ENCODE data around the gene SNX1. TPM values are rescaled to one million over a fixed set of nuclear protein-coding genes. Genes with fewer than 3 reads are reported as not detected.

Gene SNX1
- total RNA-seq, 1 donor from 2014 or later = 138 TPM

- no peak for ATAC-seq (ENCODE audit: low read depth)
- CTCF ChIA-PET = interaction anchor here (4.0 kb wide), 1 partner anchor 9 kb away, joined by 37 read pairs; the partner anchor contains the start of gene SNX22
- no peaks in the 10 kb centered on the region for H3K27me3 Mint-ChIP-seq
- peaks cover 61% of the 10 kb centered on the region for H3K4me1 Mint-ChIP-seq
- DNase-seq = no peak
- H3K27ac Mint-ChIP-seq = peak overlapping the region; percentile 90
- H3K4me3 Mint-ChIP-seq = peak overlapping the region; percentile 88
- intact Hi-C loops (cut with micrococcal nuclease) = loop anchor here (5.0 kb wide), 1 partner anchor 540 kb away; no protein-coding TSS in a partner anchor
- H3K9me3 Mint-ChIP-seq = no peaks in the 10 kb centered on the region
- POLR2A ChIA-PET = interaction anchor here (0.5 to 5.2 kb wide), 15 partner anchors 10 to 1644 kb away, joined by 3 to 124 read pairs (median 7); partner anchors contain the start of genes CLPX, CSNK1G1, HERC1 and LACTB
- TF ChIP-seq CTCF (IDR thresholded peaks at IDR 0.05) = no peak
- H3K36me3 Mint-ChIP-seq (ENCODE audit: low read depth) = peaks cover 44% of the 10 kb centered on the region
Observed at GRCh38 chr15:64161688-64162477, 66.1 kb downstream of the SNX1 start.

- ATAC-seq (ENCODE audit: low read depth) (peak; percentile 11), DNase-seq (no peak)
- Mint-ChIP-seq H3K4me1 (peaks cover 61% of the 10 kb centered on the region), H3K27me3 (no peaks in the 10 kb centered on the region), H3K27ac (peak overlapping the region; percentile 90), H3K4me3 (peak overlapping the region; percentile 88), H3K9me3 (no peaks in the 10 kb centered on the region), H3K36me3 (ENCODE audit: low read depth) (peaks cover 38% of the 10 kb centered on the region)
- intact Hi-C loops (cut with micrococcal nuclease) = loop anchor here (5.0 kb wide), 1 partner anchor 540 kb away; no protein-coding TSS in a partner anchor
- POLR2A ChIA-PET = interaction anchor here (0.5 to 5.2 kb wide), 20 partner anchors 11 to 1643 kb away, joined by 3 to 124 read pairs (median 6); partner anchors contain the start of genes CIAO2A, CLPX, CSNK1G1 and HERC1
- CTCF ChIA-PET = interaction anchor here (1.6 to 4.0 kb wide), 3 partner anchors 9 to 17 kb away, joined by 6 to 37 read pairs (median 8); partner anchors contain the start of gene SNX22
- no peak for TF ChIP-seq CTCF (IDR thresholded peaks at IDR 0.05)
Observed at GRCh38 chr15:64162478-64162868, 66.7 kb downstream of the SNX1 start.

GRCh38 chr15:64162869-64163658 is 67.3 kb downstream of the SNX1 start, which contains the start of gene PPIB:
Gene PPIB, minus strand, starts transcription at chr15:64163022. Its CDS starts 36 bp downstream, at chr15:64162986.
- TF ChIP-seq CTCF (IDR thresholded peaks at IDR 0.05) = no peak
- peak within 1 kb of the TSS; percentile 88 for H3K4me3 Mint-ChIP-seq
- intact Hi-C loops (cut with micrococcal nuclease) = loop anchor here (1.0 to 5.0 kb wide), 6 partner anchors 10 to 539 kb away; partner anchors contain the start of genes CSNK1G1 and TRIP4
- POLR2A ChIA-PET = interaction anchor here (0.5 to 5.2 kb wide), 27 partner anchors 12 to 1142 kb away, joined by 3 to 124 read pairs (median 5); partner anchors contain the start of genes CIAO2A, CLPX, CSNK1G1 and HERC1
- H3K9me3 Mint-ChIP-seq = no peaks in the 10 kb centered on the region
- H3K27ac Mint-ChIP-seq = peak within 1 kb of the TSS; percentile 99
- H3K36me3 Mint-ChIP-seq (ENCODE audit: low read depth) = peaks cover 32% of the 10 kb centered on the region
- H3K27me3 Mint-ChIP-seq = no peaks in the 10 kb centered on the region
- CTCF ChIA-PET = interaction anchor here (1.1 to 4.0 kb wide), 4 partner anchors 10 to 296 kb away, joined by 3 to 37 read pairs (median 7); partner anchors contain the start of gene SNX22
- H3K4me1 Mint-ChIP-seq = peaks cover 55% of the 10 kb centered on the region
- peak; percentile 92 for ATAC-seq (ENCODE audit: low read depth)
- peak; percentile 91 for DNase-seq

- no peak for DNase-seq
- ChIA-PET POLR2A (interaction anchor here (0.5 to 5.2 kb wide), 18 partner anchors 12 to 1141 kb away, joined by 3 to 124 read pairs (median 6); partner anchors contain the start of genes CIAO2A, RNU5B-1, SNX1 and SNX22), CTCF (interaction anchor here (1.1 to 4.0 kb wide), 4 partner anchors 11 to 296 kb away, joined by 3 to 37 read pairs (median 7); partner anchors contain the start of gene SNX22)
- Mint-ChIP-seq H3K27me3 (no peaks in the 10 kb centered on the region), H3K9me3 (no peaks in the 10 kb centered on the region), H3K4me1 (peaks cover 47% of the 10 kb centered on the region), H3K36me3 (ENCODE audit: low read depth) (peaks cover 24% of the 10 kb centered on the region), H3K27ac (peak overlapping the region; percentile 99), H3K4me3 (peak overlapping the region; percentile 88)
- TF ChIP-seq CTCF (IDR thresholded peaks at IDR 0.05) = no peak
- intact Hi-C loops (cut with micrococcal nuclease) = loop anchor here (1.0 to 5.0 kb wide), 6 partner anchors 11 to 538 kb away; partner anchors contain the start of genes CSNK1G1 and TRIP4
- ATAC-seq (ENCODE audit: low read depth) = no peak
Observed at GRCh38 chr15:64163659-64164362, 68.0 kb downstream of the SNX1 start.

Data from activated B cell treated with CpG ODN at 0.5 μM for 24 hours (primary cell).